Measurements from ENCODE around the gene SYMPK.

SYMPK gene

DNA sequence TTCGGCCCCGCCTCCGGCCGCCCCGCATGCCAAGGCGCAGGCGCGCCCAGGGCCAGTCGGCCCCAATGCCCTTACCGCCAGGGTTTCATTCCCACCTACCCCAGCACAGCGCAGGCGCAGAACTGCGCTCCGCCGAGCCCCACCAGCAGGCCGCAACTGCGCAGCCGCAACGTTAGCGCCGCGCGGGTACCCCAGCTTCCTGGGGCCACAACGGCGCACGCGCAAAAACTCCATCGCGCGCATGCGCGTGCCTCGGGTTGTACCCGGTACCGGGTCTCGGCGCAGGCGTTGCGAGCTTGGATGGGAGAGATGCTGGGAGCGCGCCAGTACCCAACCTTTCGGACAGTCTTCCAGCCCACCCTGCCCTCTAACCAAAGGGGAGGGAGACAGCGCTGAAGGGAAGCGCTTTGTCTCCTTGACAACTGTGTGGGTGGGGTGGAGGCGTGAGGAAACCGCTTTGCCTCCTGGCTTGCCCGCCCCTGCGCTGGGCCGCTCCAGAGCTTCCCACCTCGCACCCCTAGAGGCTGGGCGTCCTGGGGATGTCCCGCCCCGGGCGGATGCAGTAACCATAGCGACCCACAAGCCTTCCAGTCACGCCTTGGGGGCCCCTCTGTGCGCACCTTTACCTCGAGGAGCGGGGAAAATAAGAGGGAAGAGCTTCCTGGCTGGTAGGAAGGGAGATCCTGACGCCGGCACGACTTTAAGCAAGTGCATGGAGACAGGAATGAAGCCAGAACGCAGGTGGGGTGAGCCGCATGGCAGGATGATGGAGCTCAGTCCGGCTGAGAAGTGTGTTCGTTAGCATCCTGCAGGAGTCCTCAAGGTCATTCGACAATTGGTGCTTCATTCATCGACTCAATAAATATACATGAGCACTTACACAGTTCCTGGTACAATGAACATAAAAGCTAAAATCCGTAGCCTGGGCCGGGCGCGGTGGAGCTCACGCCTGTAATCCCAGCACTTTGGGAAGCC is 40.0 kb upstream of the SYMPK start (continued):
- TF ChIP-seq, protein P1, sequence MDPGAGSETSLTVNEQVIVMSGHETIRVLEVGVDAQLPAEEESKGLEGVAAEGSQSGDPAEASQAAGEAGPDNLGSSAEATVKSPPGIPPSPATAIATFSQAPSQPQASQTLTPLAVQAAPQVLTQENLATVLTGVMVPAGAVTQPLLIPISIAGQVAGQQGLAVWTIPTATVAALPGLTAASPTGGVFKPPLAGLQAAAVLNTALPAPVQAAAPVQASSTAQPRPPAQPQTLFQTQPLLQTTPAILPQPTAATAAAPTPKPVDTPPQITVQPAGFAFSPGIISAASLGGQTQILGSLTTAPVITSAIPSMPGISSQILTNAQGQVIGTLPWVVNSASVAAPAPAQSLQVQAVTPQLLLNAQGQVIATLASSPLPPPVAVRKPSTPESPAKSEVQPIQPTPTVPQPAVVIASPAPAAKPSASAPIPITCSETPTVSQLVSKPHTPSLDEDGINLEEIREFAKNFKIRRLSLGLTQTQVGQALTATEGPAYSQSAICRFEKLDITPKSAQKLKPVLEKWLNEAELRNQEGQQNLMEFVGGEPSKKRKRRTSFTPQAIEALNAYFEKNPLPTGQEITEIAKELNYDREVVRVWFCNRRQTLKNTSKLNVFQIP (CRISPR knock-in tag; IDR thresholded peaks at IDR 0.05; ENCODE audit: borderline replicate concordance, low read depth), result no peak
- TF ChIP-seq OSR1 (CRISPR knock-in tag; IDR thresholded peaks at IDR 0.05) (no peak), ESRRG (CRISPR knock-in tag; IDR thresholded peaks at IDR 0.05) (no peak), SNAI2 (CRISPR knock-in tag; IDR thresholded peaks at IDR 0.05) (no peak), TOX (CRISPR knock-in tag; IDR thresholded peaks at IDR 0.05; ENCODE audit: borderline replicate concordance) (no peak), ISL1 (CRISPR knock-in tag; IDR thresholded peaks at IDR 0.05) (no peak)

DNA sequence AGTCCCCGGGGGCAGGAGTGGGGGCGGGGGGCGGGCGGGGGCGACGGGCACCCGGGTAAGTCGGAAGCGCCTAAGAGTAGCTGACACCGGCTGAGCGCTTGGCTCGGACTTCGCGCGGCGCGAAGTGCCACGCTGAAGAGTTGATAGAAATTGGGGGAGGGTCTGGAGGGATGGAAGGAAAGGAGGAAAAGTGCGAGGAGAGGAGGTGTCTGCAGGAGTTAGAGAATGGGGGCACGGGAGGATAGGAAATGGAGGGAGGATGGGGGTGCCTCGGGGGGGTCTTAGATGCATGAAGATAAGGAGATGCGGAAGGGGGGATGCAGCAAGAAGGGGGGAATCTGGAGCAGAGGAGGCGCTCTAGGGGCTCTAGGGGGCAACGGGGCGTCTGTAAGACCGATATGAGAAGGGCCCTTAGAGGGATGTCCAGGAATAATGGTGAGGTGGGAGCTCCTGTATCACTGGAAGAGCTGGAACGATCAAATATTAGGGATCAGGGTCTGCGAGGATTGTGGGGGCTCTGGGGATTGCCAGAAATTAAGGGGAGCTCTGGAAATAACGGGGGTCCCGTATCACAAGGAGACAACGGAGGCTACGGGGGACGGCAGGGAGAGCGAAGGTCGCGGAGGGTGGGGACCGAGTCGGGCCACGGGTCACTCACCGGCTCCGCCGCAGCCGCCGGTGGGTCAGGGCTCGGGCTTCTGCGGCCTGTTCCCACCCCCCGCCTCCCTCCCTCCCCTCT is 39.1 kb upstream of the SYMPK start, which contains the start of gene MYPOP:
MYPOP (minus strand) TSS at position 702 of the 739 bp plus-strand sequence. CDS start 840 bp downstream, outside the sequence.
- TF ChIP-seq ARNTL (CRISPR knock-in tag; IDR thresholded peaks at IDR 0.05; ENCODE audit: borderline replicate concordance, low read depth) (no peak), TOX (CRISPR knock-in tag; IDR thresholded peaks at IDR 0.05; ENCODE audit: borderline replicate concordance) (no peak), ZNF565 (CRISPR knock-in tag; conservative IDR thresholded peaks at IDR 0.05; ENCODE audit: low read depth) (no peak), RARB (CRISPR knock-in tag; IDR thresholded peaks at IDR 0.05) (no peak), BACH2 (CRISPR knock-in tag; IDR thresholded peaks at IDR 0.05; ENCODE audit: borderline replicate concordance) (no peak), ZNF8 (CRISPR knock-in tag; IDR thresholded peaks at IDR 0.05) (no peak), ZFP3 (CRISPR knock-in tag; IDR thresholded peaks at IDR 0.05) (no peak)
- peak; percentile 11 for ATAC-seq

DNA sequence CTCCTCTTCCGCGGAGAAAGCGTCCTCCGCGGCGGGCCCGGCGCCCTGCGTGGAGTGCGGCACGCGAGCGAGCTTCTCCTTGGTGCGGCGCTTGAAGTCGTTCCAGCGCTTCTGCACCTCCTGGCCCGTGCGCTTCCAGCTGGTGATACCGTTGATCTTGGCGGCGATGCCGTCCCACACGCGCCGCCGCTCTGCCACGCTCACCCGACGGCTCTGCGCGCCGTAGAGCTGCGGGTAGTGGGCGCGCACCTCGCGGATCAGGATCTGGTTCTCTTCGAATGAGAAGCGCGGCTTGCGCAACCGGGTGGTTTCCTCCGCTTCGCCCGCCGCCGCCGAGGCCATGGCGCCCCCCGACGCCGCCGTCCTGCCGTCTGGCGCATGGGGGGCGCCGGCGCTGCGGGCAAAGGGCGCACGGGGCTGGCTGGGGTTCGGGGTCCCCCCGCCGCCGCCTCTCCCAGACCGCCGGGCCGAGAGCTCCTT is 38.5 kb upstream of the SYMPK start:
- no peak for TF ChIP-seq OSR1 (CRISPR knock-in tag; IDR thresholded peaks at IDR 0.05)
- ATAC-seq, result no peak; the same call in 2 of the 3 replicates

GRCh38 chr19:45900738-45901431 is 37.9 kb upstream of the SYMPK start:
- no peak for ATAC-seq
- TF ChIP-seq, protein P2, sequence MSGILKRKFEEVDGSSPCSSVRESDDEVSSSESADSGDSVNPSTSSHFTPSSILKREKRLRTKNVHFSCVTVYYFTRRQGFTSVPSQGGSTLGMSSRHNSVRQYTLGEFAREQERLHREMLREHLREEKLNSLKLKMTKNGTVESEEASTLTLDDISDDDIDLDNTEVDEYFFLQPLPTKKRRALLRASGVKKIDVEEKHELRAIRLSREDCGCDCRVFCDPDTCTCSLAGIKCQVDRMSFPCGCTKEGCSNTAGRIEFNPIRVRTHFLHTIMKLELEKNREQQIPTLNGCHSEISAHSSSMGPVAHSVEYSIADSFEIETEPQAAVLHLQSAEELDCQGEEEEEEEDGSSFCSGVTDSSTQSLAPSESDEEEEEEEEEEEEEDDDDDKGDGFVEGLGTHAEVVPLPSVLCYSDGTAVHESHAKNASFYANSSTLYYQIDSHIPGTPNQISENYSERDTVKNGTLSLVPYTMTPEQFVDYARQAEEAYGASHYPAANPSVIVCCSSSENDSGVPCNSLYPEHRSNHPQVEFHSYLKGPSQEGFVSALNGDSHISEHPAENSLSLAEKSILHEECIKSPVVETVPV (CRISPR knock-in tag; IDR thresholded peaks at IDR 0.05), result no peak
- no peak for TF ChIP-seq ZNF8 (CRISPR knock-in tag; IDR thresholded peaks at IDR 0.05)
- TF ChIP-seq, protein P1 (CRISPR knock-in tag; IDR thresholded peaks at IDR 0.05; ENCODE audit: borderline replicate concordance, low read depth), result no peak
- no peak for TF ChIP-seq BACH2 (CRISPR knock-in tag; IDR thresholded peaks at IDR 0.05; ENCODE audit: borderline replicate concordance)
- no peak for TF ChIP-seq SNAI2 (CRISPR knock-in tag; IDR thresholded peaks at IDR 0.05)
- TF ChIP-seq TSHZ2 (CRISPR knock-in tag; IDR thresholded peaks at IDR 0.05), result no peak
